ENCODE measurements around the gene ENTR1. TPM values are rescaled to one million over a fixed set of nuclear protein-coding genes. Genes with fewer than 3 reads are reported as not detected.

ENTR1 gene
- total RNA-seq, 1 experiment from 2014 or later, result 90.8 TPM

DNA sequence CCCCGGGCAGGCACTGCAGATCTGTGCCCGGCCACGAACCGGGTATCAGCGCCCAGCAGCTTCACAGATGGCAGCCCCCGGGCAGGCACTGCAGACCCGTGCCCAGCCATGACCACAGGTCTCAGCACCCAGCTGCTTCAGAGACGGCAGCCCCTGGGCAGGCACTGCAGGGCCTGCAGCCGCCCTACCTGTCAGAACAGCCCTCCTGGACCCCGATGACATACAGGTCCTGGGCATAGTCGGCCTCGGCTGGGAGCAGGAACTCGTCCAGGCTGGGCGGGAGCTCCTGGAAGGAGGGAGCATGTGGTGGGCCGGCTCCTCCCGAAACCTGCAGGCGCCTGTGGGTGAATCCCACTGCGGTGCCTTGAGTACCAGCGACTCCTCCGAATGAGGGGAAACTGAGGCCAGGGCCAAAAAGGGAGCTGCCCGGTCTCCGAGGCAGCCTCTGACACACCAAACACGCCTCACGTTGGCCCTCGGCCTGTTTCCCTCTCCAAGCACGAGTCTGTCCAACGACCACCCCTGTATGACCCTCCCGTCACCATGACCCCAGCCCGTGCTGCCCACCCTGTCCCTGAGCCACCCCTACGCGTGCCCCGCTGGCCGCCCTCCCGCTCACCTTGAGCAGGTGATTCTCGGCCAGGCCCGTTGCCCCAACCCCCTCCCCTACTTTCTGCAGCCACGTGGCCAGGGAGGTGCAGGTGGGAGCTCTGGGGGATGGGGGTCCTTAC lies 23.6 kb upstream of the ENTR1 start:
- Histone ChIP-seq H3K27ac (ENCODE audit: low read length) (no peak overlapping the region), H3K36me3 (ENCODE audit: control insufficient read depth, insufficient read depth, low read length) (no peaks in the 10 kb centered on the region), H3K9me3 (ENCODE audit: control insufficient read depth, insufficient read depth, low read depth, low read length) (no peaks in the 10 kb centered on the region), H3K27me3 (ENCODE audit: control insufficient read depth, insufficient read depth, low read length) (no peaks in the 10 kb centered on the region), H3K4me3 (ENCODE audit: low read depth in 2 of 2, low read length in 2 of 2) (no peak overlapping the region), H3K4me1 (ENCODE audit: control insufficient read depth, insufficient read depth, low read length) (no peaks in the 10 kb centered on the region)
- ChIA-PET POLR2A (no interaction called here), CTCF (no interaction called here)
- ATAC-seq, result no peak
- no TSS peak for BruUV-seq (replicated peaks)
- no peak for DNase-seq (ENCODE audit: low read depth, low spot score)
- TF ChIP-seq TCF7L2 (IDR thresholded peaks at IDR 0.05; ENCODE audit: low read depth, low read length), result no peak
- no peak for TF ChIP-seq POLR2AphosphoS5 (IDR thresholded peaks at IDR 0.05; ENCODE audit: low read depth, low read length)
- TF ChIP-seq SIN3A (IDR thresholded peaks at IDR 0.05; ENCODE audit: borderline replicate concordance, insufficient read depth, low read depth, low read length), result no peak
- TF ChIP-seq REST (IDR thresholded peaks at IDR 0.05; ENCODE audit: insufficient read depth in 1 of 2, low read depth in 2 of 2, low read length in 1 of 2), result no peak
- TF ChIP-seq, protein P1, sequence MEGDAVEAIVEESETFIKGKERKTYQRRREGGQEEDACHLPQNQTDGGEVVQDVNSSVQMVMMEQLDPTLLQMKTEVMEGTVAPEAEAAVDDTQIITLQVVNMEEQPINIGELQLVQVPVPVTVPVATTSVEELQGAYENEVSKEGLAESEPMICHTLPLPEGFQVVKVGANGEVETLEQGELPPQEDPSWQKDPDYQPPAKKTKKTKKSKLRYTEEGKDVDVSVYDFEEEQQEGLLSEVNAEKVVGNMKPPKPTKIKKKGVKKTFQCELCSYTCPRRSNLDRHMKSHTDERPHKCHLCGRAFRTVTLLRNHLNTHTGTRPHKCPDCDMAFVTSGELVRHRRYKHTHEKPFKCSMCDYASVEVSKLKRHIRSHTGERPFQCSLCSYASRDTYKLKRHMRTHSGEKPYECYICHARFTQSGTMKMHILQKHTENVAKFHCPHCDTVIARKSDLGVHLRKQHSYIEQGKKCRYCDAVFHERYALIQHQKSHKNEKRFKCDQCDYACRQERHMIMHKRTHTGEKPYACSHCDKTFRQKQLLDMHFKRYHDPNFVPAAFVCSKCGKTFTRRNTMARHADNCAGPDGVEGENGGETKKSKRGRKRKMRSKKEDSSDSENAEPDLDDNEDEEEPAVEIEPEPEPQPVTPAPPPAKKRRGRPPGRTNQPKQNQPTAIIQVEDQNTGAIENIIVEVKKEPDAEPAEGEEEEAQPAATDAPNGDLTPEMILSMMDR (IDR thresholded peaks at IDR 0.05), result no peak
- in situ Hi-C loops (cut with HindIII; ENCODE audit: low pct_unique_long_range_greater_than_20kb, low sequenced_read_pairs) (no loop called here), intact Hi-C loops (cut with micrococcal nuclease; ENCODE audit: unreplicated experiment) (no loop called here)

DNA sequence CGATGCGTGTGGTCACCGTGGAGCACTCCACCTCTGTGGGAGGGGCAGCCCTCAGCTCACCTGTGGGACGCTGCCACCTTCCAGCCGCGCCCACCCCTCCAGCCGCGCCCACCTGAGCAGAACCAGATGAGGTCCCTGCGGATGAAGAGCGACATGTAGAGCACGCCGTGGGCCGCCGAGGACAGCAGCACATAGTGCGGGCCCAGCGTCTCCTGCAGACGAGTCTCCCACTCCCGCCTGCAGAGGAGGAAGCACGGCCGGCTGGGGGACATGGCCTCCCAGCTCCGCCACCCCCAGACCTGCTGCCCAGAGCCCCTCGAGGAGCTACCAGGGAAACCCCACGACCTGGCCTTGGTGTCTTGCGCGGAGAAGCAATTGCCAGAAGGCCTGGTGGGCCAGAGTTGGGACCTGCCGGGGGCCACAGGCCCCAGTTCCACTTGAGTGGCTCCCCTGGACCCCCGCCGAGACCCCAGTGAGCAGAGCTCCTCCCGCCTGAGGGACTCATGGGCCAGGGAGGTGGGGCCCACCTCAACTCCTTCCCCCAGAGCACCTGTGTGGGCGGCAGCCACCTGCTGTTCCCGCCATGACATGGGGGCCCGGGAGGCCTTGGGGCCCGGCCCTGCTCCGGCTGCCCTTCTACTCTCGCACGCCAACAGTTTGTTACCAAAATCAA lies 22.8 kb upstream of the ENTR1 start:
- no peaks in the 10 kb centered on the region for H3K27me3 ChIP-seq (ENCODE audit: control insufficient read depth, insufficient read depth, low read length)
- no peak for TF ChIP-seq POLR2AphosphoS5 (IDR thresholded peaks at IDR 0.05; ENCODE audit: low read depth, low read length)
- in situ Hi-C loops (cut with HindIII; ENCODE audit: low pct_unique_long_range_greater_than_20kb, low sequenced_read_pairs), result no loop called here
- intact Hi-C loops (cut with micrococcal nuclease; ENCODE audit: unreplicated experiment), result no loop called here
- BruUV-seq (replicated peaks), result no TSS peak
- POLR2A ChIA-PET, result no interaction called here
- no peak for ATAC-seq
- H3K27ac ChIP-seq (ENCODE audit: low read length), result no peak overlapping the region
- CTCF ChIA-PET, result no interaction called here
- H3K36me3 ChIP-seq (ENCODE audit: control insufficient read depth, insufficient read depth, low read length), result no peaks in the 10 kb centered on the region
- no peak overlapping the region for H3K4me3 ChIP-seq (ENCODE audit: low read depth in 2 of 2, low read length in 2 of 2)
- DNase-seq (ENCODE audit: low read depth, low spot score), result no peak
- no peaks in the 10 kb centered on the region for H3K4me1 ChIP-seq (ENCODE audit: control insufficient read depth, insufficient read depth, low read length)
- H3K9me3 ChIP-seq (ENCODE audit: control insufficient read depth, insufficient read depth, low read depth, low read length), result no peaks in the 10 kb centered on the region

DNA sequence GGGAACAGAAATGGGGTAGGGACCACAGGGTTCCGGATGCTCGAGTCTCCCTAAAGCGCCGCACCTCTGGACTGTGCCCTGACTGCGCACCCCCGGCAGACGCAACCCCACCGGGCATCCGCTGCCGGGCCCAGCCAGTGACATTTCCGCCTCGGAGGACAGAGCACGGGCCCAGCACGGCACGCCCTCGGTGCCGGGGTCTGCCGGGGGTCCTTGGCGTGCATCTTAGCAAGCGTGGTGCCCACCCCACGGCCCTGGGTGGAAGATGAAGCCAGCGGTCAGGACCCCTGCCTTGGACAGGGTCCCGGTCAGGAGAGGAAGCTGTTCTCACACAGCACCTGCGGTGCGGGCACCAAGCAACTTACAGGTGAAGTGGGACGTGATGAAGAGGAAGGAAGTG lies 22.2 kb upstream of the ENTR1 start:
- H3K9me3 ChIP-seq (ENCODE audit: control insufficient read depth, insufficient read depth, low read depth, low read length), result no peaks in the 10 kb centered on the region
- no TSS peak for BruUV-seq (replicated peaks)
- H3K27ac ChIP-seq (ENCODE audit: low read length), result no peak overlapping the region
- ChIA-PET CTCF (no interaction called here), POLR2A (no interaction called here)
- DNase-seq (ENCODE audit: low read depth, low spot score), result no peak
- intact Hi-C loops (cut with micrococcal nuclease; ENCODE audit: unreplicated experiment), result no loop called here
- no peak for ATAC-seq
- TF ChIP-seq TCF7L2 (IDR thresholded peaks at IDR 0.05; ENCODE audit: low read depth, low read length) (no peak), REST (IDR thresholded peaks at IDR 0.05; ENCODE audit: insufficient read depth in 1 of 2, low read depth in 2 of 2, low read length in 1 of 2) (no peak), SIN3A (IDR thresholded peaks at IDR 0.05; ENCODE audit: borderline replicate concordance, insufficient read depth, low read depth, low read length) (no peak), POLR2AphosphoS5 (IDR thresholded peaks at IDR 0.05; ENCODE audit: low read depth, low read length) (no peak)
- TF ChIP-seq, protein P1 (IDR thresholded peaks at IDR 0.05), result no peak
- H3K4me1 ChIP-seq (ENCODE audit: control insufficient read depth, insufficient read depth, low read length), result no peaks in the 10 kb centered on the region
- in situ Hi-C loops (cut with HindIII; ENCODE audit: low pct_unique_long_range_greater_than_20kb, low sequenced_read_pairs), result no loop called here
- H3K36me3 ChIP-seq (ENCODE audit: control insufficient read depth, insufficient read depth, low read length), result no peaks in the 10 kb centered on the region
- no peaks in the 10 kb centered on the region for H3K27me3 ChIP-seq (ENCODE audit: control insufficient read depth, insufficient read depth, low read length)
- H3K4me3 ChIP-seq (ENCODE audit: low read depth in 2 of 2, low read length in 2 of 2), result no peak overlapping the region
